ENCODE results near the gene CTSA.

Gene CTSA

DNA sequence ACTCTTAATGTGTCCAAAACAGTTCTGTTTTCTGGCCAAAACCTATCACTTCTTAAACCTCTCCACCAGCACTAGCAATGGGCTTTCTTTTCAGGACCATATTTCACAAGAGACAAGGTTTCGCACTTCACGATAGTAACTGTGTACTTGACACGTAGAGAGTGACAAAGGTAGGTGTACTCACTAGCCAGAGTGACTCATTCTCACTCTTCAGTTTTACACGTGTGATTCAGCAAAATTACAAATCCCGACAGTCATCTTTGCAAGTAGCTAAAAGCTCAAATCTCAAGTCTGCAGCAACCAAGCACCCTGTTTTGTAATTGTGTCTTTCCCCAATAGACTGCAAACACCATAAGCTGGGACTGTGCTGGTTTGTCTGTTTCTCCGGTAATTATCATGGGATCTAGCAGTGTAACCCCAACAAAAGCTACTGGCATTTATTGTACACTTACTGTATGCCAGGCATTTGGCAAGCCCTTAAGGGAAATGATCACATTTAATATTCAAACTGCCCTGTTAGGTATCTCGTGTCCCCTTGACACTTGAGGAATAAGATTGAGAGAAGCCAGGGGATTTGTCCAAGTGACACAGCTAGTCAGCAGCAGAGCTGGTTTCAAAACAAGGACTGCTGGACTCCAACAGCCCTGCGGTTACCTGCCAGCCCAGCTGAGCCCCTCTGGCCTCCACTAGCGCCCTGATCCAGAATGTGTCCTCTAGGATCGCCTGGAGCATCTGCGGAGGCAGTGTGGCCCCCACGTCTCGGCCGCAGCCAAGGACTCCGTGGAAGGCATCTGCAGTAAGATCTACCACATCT lies 53.2 kb downstream of the CTSA start:
- no peak for DNase-seq

DNA sequence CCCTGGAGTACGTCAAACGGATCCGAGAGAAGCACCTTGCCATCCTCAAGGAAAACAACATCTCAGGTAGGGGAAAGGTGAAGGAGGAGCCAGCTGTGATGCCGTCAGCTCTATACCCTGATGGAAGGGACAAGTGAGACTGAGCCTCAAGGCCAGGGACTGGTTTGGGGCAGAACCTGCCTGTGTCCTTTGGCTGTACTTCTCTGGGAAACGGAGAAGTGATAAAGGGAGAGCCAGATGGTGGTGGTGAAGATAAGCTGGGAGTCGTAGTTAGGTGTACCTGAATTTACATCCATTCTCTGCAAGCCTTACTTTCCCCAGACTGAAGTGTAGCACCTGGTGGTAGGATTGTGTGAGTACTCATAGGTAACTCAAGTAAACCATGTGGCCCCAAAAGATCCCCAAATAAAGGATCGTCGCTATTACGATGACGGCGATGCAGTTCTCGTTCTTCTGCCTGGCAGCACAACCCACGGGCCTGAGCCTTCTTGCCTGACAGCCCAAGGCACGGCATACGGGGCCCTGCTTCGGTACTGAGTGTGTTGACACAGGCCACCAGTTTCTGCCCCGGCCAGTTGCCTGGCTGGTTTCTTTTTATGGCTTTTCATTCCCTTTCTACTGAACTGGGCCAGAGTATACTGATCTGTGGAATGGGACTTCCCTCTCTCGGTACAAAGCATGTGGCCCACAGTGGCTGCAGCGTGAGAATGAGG lies 54.0 kb downstream of the CTSA start:
- DNase-seq, result no peak

DNA sequence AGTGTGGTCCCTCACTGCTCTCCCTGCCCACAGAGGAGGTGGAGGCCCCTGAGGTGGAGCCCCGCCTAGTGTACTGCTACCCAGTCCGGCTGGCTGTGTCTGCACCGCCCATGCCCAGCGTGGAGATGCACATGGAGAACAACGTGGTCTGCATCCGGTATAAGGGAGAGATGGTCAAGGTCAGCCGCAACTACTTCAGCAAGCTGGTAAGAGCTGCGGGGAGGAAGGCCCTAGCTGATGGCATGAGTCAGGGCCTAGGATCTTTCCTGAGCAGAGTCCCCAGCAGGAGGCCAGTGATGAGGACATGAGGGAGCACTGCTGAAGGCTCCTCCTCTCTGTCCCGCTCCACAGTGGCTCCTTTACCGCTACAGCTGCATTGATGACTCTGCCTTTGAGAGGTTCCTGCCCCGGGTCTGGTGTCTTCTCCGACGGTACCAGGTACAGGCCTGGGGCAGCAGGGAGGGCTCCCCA lies 54.6 kb downstream of the CTSA start:
- no peak for DNase-seq

GRCh38 chr20:45946149-45946970 lies 55.2 kb downstream of the CTSA start:
- DNase-seq, result no peak

DNA sequence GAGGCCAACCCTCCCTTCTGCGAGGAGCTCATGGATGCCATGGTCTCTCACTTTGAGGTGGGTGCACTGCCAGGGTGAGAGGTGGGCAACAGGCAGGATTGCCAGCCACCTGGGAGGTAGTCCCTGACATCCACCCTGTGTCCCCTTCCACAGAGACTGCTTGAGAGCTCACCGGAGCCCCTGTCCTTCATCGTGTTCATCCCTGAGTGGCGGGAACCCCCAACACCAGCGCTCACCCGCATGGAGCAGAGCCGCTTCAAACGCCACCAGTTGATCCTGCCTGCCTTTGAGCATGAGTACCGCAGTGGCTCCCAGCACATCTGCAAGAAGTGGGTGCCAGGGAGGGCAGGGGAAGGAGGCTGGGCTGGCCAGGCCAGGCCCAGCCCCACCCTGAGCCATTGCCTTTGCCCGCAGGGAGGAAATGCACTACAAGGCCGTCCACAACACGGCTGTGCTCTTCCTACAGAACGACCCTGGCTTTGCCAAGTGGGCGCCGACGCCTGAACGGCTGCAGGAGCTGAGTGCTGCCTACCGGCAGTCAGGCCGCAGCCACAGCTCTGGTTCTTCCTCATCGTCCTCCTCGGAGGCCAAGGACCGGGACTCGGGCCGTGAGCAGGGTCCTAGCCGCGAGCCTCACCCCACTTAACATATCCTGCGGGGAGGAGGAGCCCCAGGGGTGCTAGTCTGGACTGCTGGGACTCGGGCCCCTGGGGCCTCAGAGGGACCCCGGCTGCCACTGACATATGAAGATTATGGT lies 56.2 kb downstream of the CTSA start:
- no peak for DNase-seq

- no peak for DNase-seq
These were observed 57.2 kb downstream of the CTSA start for GRCh38 chr20:45948261-45948733.

Data from hippocampal formation (tissue), 2 donors.